GM21528 (cell line): ENCODE results near the gene PLK1.
"Not testable (repeated sequence)": the region's sequence is repeated elsewhere in the genome, so short reads cannot be mapped to it uniquely, and the experiment has no call there.

Experiments used
- ATAC-seq: cut with Tn5 transposase; IDR thresholded peaks from one replicate; pipeline ENCODE4 v1.9.1; 2021; ENCODE audit warnings: mild to moderate bottlenecking, moderate library complexity; ENCODE audit not compliant: unreplicated experiment, low FRiP score

The PLK1 gene

DNA sequence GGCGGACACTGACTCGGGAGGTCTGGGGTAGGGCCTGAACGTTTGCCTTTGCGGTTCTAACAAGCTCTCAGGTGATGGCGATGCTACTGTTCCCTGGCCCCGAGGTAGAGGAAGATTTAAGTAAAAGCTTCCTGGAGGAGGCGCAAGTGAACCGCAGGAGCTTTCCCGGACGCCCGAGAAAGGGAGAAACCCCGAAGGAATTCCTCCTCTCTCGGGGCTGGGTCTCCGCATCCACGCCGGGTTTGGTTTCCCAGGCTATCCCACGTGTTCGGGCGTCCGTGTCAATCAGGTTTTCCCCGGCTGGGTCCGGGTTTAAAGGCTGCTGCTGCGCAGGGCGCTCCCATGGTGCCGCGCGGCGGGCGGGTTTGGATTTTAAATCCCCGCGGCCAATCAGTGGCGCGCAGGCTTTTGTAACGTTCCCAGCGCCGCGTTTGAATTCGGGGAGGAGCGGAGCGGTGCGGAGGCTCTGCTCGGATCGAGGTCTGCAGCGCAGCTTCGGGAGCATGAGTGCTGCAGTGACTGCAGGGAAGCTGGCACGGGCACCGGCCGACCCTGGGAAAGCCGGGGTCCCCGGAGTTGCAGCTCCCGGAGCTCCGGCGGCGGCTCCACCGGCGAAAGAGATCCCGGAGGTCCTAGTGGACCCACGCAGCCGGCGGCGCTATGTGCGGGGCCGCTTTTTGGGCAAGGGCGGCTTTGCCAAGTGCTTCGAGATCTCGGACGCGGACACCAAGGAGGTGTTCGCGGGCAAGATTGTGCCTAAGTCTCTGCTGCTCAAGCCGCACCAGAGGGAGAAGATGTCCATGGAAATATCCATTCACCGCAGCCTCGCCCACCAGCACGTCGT lies at the start of gene PLK1:
TSS of gene PLK1 (plus strand) at position 460 of the 844 bp plus-strand sequence. CDS start at position 504, 44 bp downstream.
- ATAC-seq: no peak

DNA sequence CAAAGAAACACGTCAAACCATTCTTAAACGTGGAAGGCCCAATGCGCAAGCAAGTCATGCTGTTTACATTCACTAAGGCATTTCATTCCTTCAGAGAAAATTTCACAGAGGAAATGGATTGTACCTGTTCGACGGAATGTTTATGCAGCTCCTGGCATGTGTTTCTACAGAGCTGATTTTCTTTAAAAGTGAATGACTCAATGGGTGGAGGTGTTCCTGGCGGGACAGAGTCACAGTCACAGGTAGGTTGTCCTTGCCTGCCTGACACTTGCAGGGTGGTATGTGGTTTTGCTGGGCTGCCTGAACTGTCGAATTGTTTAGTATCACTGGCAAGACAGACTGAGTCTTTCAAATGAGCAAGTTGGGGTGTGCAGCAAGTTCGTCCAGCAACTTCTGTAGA lies 49.2 kb upstream of the PLK1 start:
- no peak for ATAC-seq

DNA sequence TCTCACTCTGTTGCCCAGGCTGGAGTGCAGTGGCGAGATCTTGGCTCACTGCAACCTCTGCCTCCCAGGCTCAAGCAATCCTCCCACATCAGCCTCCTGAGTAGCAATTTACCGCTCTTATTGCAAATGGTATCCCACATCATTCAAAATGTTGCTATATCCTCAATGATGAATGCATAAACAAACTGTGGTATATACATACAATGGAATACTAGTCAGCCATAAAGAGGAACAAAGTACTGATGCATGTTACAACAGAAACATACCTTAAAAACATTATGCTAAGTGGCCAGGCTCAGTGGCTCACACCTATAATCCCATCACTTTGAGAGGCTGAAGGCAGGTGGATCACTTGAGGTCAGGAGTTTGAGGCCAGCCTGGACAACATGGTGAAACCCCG lies 46.8 kb upstream of the PLK1 start:
- not testable (repeated sequence) for ATAC-seq

DNA sequence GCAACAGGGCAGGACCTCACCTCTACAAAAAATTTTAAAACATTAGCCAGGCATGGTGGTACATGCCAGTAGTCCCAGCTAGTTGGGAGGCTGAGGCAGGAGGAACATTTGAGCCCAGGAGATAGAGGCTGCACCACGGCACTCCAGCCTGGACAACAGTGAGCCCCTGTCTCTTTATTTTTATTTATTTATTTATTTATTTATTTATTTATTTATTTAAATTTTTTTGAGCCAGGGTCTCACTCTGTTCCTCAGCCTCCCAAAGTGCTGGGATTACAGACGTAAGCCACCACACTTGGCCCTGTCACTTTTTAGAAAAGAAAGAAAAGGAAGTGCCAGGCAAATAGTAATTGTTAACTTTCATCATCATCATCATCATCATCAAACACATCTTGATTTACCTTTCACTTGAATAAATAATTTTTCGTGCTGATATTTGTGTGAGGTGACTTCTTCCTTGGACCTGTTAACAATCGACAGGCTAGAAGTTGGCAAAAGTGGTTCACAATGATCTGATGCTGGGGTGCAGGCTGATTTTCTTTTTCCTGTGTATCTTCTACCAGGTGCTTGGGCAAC lies 44.1 kb upstream of the PLK1 start:
- no peak for ATAC-seq

DNA sequence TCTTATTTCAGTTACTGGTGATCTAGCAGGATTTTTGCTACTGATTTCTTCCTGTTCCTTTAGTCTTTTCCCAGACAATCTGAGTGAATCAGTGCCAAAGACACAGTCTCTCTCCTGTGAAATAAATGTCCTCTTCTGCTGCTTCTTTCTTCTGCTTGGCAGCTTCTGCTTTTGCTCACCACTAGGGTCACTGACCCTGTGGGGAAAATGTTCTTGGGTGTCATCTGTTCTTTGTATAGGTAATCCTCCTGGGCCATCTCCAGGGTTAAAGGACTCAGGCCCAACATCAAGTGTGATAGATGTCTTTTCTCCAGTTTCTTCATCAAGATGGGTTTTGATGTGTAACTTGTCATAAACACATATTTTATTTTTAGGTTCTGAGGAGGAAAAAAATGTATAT lies 42.7 kb upstream of the PLK1 start:
- no peak for ATAC-seq

DNA sequence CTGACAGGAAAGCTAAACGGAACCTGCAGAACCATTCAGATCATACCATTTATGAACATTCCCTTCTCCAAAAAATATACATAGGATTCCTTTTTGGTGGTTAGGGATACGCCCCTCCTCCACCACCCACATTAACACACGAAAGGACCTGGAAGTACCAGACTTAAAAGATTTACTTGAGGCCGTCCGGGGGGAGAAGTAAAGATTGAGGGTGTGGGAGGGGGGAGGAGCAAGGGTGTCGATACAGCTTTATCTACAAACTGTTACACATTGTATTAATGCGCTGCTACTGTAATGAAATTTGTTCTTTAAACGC lies 38.1 kb upstream of the PLK1 start:
- ATAC-seq: no peak

DNA sequence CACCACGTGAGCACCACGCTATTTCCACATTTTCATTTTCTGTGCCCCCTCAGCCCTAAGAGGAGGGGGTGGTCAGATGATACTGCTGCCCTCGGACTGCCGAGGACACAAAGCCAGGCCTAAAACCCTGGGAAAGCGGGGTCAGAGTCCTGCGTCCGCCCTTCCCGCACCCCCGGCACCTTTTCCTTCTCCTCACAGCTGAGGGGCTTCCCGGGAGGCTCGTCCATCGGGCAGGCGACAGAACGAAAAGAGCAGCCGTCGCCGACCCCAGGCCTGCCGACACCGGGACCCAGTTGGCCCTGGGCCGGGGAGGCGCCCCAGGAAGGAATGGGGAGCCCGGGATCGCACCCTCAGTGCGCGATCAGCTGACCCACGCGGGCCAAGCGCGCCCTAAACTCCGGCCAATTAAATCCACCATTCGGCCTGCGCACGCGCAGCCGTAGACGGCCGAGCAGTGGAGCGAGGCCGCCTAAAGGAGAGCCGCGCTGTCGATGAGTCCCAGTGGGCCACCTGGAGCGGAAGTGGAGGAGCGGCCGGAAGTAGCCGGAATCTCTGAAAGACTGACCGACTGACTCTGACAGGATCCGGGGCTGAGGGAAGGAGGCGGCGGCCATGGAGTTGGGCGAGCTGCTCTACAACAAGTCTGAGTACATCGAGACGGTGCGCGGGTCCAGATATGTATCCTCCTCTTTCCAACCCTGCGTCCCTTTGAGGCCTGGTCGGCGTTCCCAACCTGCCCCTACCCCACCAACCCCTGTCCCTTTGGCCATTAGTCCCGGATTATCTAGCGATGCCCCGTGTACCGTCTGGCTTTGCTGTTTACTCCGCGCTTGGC lies 37.5 kb upstream of the PLK1 start, which contains the start of the genes DCTN5 and PALB2:
TSS of gene DCTN5 (plus strand) at position 536 of the 835 bp plus-strand sequence. CDS start at position 613, 77 bp downstream.
TSS of gene PALB2 (minus strand) at position 380 of the 835 bp plus-strand sequence. CDS start at position 227, 153 bp downstream.
- ATAC-seq: peak; percentile 94

DNA sequence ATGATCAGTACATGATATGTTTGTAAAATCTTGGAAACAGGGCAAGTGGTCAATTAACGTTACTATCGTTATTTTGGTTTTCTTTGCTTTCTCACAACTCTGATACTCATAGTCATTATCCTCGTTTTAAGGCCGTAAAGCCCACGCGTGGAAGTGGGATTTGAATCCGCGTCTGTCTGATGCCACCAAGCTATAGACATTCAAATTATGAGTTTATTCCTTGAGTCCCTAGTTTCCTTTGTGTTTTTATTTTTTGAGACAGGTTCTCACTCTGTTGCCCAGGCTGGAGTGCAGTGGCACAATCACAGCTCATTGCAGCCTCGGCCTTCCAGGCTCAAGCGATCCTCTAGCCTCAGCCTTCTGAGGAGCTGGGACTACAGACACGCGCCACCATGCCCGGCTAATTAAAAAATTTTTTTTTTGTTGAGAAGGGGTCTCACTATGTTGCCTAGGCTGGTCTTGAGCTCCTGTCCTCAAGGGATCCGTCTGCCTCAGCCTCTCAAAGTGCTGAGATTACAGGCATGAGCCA lies 36.4 kb upstream of the PLK1 start:
- ATAC-seq: no peak

DNA sequence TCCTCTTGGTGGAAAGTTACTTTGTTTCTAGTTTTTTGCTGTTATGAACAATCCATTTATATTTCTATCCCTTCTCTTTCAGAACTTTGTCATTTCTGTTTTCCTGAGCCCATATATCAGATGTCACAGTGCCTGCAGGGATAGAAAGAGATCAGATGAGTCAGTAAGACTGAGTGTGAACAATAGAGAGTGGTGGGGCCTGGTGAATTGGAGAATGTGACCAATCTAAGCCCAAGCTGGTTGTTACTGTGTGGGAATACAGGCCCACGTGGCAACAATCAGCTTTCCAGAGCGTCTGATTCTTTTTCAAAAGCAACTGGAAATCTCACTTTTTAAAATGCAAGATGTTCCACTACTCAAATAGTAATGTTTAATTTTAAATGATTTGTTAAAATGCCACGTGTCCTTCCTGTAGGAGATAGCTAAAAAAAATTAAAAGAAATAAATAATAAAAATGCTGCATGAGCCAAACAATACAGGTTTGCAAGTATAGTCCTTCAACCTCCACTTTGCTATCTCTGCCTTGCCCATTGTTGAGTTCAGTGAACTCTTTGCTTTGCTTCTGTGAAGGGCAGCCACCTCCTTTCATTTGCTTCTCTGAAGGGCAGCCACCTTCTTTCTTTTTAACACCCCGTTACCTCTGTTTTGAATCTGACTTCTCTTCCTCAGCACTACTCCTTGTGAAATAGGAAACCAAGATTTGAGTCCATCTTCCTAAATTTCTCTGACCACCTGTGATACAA lies 27.8 kb upstream of the PLK1 start:
- no peak for ATAC-seq

DNA sequence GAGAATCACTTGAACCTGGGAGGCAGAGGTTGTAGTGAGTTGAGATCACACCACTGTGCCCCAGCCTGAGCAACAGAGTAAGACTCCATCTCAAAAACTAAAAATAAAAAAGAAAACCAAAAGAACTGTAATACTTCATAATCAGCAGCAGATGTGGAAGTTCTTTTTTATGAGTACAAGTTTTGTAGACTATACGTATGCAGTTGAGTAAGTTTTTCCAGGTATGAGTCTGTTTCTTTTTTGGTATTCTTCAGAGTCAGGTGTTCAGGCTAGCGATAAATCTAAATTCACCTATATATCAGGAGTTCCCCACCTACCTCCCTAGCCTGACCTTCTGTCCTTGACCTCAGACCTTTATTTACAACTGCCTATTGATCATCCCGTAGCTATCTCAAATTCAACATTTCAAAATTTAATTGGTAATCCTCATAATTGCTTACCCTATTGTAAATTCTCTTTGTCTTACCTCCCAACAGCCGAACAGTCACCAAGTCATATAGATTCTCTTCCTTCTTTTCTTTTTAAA lies 26.7 kb upstream of the PLK1 start:
- ATAC-seq: no peak

DNA sequence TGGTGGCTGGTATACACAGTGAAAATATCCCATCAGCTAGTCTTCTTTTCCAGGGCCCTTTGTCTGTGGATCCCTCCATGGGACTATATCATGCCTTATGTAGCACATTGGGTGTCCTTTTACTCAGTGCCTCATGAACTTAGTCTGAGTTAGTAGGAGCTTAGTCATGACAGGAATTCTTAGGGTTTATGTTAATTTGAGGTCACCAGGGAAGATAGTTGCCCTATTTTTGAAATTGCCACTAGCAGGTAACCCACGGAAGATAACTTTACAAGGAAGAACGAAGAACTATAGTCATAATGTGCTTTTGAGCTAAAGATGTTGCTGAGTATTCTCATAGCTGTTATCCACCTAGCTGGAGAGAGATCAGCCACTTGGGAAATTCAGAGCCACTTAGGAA lies 14.8 kb upstream of the PLK1 start:
- ATAC-seq: no peak

DNA sequence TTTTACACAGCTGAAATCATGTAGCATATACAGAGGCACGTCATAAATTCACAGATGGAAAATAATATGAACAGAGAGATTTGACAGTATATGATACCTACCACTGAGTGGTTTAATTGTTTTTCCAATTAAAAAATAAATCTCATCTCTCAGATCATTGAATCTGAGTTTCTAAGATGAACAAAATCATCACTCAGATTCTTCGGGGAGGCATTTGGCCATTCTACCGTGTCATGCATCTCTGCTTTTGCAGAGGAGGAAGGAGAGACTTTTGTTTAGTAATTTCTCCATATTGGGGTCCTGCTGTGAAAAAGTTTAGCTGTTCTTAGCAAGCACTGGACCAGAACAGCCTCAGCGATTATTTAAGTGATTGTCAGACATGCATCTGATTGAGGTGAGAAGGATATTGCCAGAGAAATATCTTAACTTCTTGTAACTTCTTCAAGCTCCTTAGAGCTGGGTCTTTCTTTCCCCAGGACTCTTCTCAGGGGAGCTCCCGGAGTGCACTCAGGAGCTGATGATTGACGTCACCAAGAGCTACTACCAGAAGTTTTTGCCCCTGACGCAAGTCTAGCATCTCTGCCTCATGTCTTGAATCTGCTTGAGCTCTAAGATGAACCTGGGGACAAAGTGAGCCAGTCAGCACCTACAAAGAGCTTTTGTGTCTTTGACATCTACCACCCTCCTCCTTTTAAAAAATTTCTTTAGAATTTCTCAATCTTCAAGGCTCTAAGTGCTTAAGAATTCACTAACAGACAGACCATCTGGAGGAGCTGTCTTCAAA lies 11.9 kb upstream of the PLK1 start:
- ATAC-seq: no peak

DNA sequence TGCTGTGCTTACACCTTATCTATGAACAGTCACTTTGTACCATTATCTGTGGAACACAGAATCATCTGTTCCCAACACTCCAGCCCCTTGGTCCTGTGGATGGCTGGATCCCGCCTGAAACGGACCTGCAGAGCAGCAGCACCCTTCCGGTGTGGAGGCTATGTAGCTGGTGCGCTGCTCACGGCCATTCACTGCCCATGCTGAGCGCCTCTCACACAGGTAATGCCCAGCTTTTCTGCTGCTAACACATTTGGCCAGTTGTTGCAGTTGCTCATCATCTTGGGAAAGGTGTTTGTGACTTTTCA lies 11.4 kb upstream of the PLK1 start:
- no peak for ATAC-seq

DNA sequence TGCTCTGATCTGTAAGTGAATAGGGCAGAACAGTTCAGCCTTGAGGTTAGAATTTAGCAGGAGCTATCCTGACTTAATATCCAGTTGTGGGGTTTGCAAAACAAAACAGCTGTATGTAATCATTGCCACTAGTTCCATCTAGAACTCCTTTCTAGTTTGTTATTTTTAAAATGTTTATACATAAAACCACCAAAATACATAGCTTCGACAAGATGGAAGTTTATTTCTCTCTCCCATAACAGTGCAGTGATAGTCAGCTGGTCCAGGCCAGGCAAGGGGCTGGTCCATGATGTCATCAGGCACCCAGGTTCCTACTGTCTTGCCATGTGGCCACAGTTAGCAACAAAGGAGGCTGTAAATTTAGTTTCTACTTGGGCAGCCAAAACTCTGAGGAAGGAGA lies 10.5 kb upstream of the PLK1 start:
- no peak for ATAC-seq

DNA sequence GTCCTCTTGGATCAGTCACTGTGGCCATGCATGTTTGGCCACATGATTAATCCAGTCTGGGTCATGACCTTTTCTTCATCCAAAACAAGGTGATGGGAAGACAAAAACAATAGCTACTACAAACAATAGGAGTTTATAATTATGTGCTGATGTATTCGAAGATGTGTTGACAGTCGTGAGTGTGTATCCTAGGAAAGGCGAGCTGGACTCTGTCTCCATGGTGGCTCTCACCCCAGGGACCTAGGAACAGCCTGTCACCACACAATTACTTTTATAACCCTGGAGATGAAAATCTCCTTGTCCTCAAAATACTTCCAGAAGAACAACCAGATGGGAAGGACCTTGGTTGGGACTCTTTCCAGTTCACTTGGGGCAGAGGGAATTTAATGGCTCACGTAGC lies 9.8 kb upstream of the PLK1 start:
- ATAC-seq: no peak

DNA sequence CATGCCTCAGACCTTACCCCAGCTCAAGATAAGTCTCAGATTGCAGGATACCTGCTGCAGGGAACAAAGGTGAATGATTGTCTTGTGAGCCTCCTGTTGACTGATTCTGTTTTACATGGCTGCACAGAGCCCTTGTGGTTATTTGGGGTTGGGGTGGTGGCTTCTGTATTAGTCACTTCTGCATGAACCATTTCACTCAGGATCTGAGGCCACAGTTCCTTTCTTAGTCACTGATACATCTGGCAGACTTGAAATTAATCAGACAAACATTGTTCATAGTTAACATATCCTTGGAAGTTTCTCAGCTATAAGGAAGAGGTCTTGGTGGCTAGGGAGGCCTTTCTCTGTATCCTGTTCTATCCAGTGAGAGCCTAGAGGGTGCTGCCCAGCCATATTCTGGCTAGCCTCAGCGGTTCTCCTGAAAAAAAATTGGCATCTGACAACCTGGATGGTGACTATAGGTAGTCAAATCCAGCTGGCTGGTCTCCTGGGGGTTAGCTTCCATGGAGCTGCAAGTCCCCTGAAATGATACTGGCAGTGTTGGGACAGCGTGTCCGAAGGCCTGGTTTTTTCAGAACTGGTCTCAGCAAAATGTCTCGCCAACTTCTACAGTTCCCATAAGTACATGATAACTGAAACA lies 8.4 kb upstream of the PLK1 start:
- ATAC-seq: peak; percentile 93

DNA sequence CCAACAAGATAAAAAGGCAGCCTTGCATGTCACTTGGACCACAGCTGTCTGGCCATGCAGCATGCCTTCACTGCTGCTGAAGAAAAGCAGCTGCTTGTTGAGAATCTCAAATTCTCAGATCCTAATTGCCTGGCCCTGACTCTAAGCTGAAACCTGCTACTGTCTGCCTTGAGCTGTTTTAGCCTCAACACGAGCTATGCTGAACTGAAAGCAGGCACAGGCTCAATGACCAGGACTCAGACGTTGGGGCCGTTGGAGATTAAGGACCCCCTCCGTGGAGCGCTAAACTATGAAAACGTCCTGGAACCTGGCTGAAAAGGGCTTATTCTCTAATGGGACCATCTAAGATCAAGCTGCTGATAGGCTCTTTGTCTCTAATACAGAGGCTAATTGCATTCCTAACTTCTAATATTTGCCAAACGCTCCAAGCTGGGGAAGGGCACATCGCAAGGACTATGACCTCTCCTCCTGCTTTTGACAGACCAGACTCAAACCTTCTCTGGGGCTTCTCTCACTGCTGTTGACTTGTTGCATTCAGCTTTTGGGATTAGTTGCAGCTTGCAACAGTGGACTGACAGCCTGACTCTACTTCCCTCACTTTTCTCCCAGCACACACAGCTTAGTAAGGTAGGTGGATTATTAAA lies 4.6 kb upstream of the PLK1 start:
- ATAC-seq: no peak

DNA sequence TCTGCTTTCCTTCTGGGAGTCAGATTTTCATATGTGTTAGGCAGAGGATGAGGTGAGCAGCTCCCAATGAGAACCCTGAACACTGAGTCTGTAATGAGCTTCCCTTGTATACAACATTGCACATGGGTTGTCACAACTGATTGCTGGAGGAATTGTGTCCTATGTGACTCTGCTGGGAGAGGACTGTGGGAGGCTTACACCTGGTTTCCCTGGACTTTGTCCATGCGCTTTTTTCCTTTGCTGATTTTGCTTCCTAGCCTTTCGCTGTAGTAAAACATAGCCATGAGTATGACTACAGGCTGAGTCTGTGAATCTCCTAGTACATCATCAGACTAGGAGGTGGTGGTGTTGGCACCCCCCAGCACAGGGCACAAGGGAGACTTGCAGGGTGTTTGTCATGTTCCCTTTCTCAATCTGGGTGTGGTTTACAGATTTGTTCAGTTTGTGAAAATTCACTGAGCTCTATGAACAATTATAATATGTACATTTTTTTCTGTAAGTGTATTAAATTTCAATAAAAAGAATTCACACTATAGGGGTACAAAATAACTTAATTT lies 1.7 kb upstream of the PLK1 start:
- no peak for ATAC-seq
